Neural cell (in vitro differentiated cells): ENCODE measurements around the gene FBXL17. TPM values are rescaled to one million over a fixed set of nuclear protein-coding genes. Genes with fewer than 3 reads are reported as not detected.

Experiments
- H2AFZ ChIP-seq: fragments of 200-600, 300-800 bp; sonication (generic), shearing (Covaris generic); 2 replicates; pipeline ENCODE4 v1.6.0; 2014; ENCODE audit warnings: low read depth, mild to moderate bottlenecking, antibody characterized with exemption, low read length, moderate library complexity
- H3F3A ChIP-seq: fragments of 200-600 bp; shearing (Covaris generic); 2 replicates; pipeline ENCODE4 v1.6.1; 2016; ENCODE audit warnings: mild to moderate bottlenecking, moderate library complexity, mixed read lengths, antibody characterized with exemption, low read length; ENCODE audit not compliant: insufficient read depth, poor library complexity, severe bottlenecking
- H3K27ac ChIP-seq: fragments of 200-600, 300-800 bp; sonication (generic), shearing (Covaris generic); 2 replicates; pipeline ENCODE4 v1.5.1; 2014; ENCODE audit warnings: mild to moderate bottlenecking, low read length, moderate library complexity
- H3K27me3 ChIP-seq: fragments of 300-800, 200-600 bp; sonication (generic), shearing (Covaris generic); 2 replicates; pipeline ENCODE4 v1.6.0; 2014; ENCODE audit warnings: mild to moderate bottlenecking, low read depth, low read length, moderate library complexity; ENCODE audit not compliant: insufficient read depth
- H3K36me3 ChIP-seq: fragments of 300-800, 200-600 bp; sonication (generic), shearing (Covaris generic); 2 replicates; pipeline ENCODE4 v1.5.1; 2014; ENCODE audit warnings: mild to moderate bottlenecking, antibody characterized with exemption, low read length, moderate library complexity; ENCODE audit not compliant: insufficient read depth
- H3K4me2 ChIP-seq: fragments of 300-800, 200-600 bp; sonication (generic), shearing (Covaris generic); 2 replicates; pipeline ENCODE4 v1.6.0; 2014; ENCODE audit warnings: mild to moderate bottlenecking, low read length
- H3K4me3 ChIP-seq: fragments of 300-800, 200-600 bp; sonication (generic), shearing (Covaris generic); 2 replicates; pipeline ENCODE4 v1.5.1; 2014; ENCODE audit warnings: mild to moderate bottlenecking, low read length, moderate library complexity
- H3K79me2 ChIP-seq: fragments of 200-600 bp; shearing (Covaris generic); replicated peaks from 2 replicates; pipeline ENCODE4 v1.6.0; 2014; ENCODE audit warnings: mild to moderate bottlenecking, low read length, moderate library complexity; ENCODE audit not compliant: insufficient read depth
- H3K9ac ChIP-seq: fragments of 300-800, 200-600 bp; sonication (generic), shearing (Covaris generic); 2 replicates; pipeline ENCODE4 v1.6.1; 2016; ENCODE audit warnings: mild to moderate bottlenecking, low read length, mixed read lengths
- H3K9me2 ChIP-seq: fragments of 200-600 bp; shearing (Covaris generic); 2 replicates; pipeline ENCODE4 v1.6.1; 2016; ENCODE audit warnings: mild to moderate bottlenecking, low read length, mixed read lengths; ENCODE audit not compliant: insufficient read depth
- H3K9me3 ChIP-seq: fragments of 200-600, 300-800 bp; sonication (generic), shearing (Covaris generic); 2 replicates; pipeline ENCODE4 v1.6.1; 2016; ENCODE audit warnings: mild to moderate bottlenecking, mixed run types, low read length, moderate library complexity, mixed read lengths
- H4K20me1 ChIP-seq: fragments of 200-600 bp; shearing (Covaris generic); 2 replicates; pipeline ENCODE4 v1.6.1; 2016; ENCODE audit warnings: mild to moderate bottlenecking, mixed run types; ENCODE audit not compliant: insufficient read depth
- CTCF ChIP-seq: fragments of 450-650 bp; IDR thresholded peaks from 2 replicates; pipeline ENCODE4 v1.5.1; 2014; ENCODE audit warnings: antibody characterized with exemption, mild to moderate bottlenecking, moderate library complexity; ENCODE audit not compliant: poor library complexity, severe bottlenecking
- EP300 ChIP-seq: fragments of 450-650 bp; conservative IDR thresholded peaks from 2 replicates; pipeline ENCODE4 v1.6.1; 2014; ENCODE audit warnings: antibody characterized with exemption, mild to moderate bottlenecking, moderate library complexity; ENCODE audit not compliant: poor library complexity, severe bottlenecking
- EZH2 ChIP-seq: fragments of 200-600, 300-800 bp; shearing (Covaris generic), sonication (generic); IDR thresholded peaks from 2 replicates; pipeline ENCODE4 v1.6.1; 2014; ENCODE audit warnings: antibody characterized with exemption, low read length, borderline replicate concordance, mild to moderate bottlenecking; ENCODE audit not compliant: insufficient read depth, poor library complexity, severe bottlenecking
- MXI1 ChIP-seq: fragments of 450-650 bp; conservative IDR thresholded peaks from 2 replicates; pipeline ENCODE4 v1.6.1; 2014; ENCODE audit warnings: antibody characterized with exemption, mild to moderate bottlenecking; ENCODE audit not compliant: poor library complexity, severe bottlenecking
- POLR2AphosphoS5 ChIP-seq: IDR thresholded peaks from 2 replicates; pipeline ENCODE4 v1.6.1; 2012
- RAD21 ChIP-seq: fragments of 450-650 bp; conservative IDR thresholded peaks from 2 replicates; pipeline ENCODE4 v1.6.1; 2014; ENCODE audit warnings: antibody characterized with exemption, mild to moderate bottlenecking, moderate library complexity
- REST ChIP-seq: IDR thresholded peaks from 2 replicates; pipeline ENCODE4 v1.6.1; 2012; ENCODE audit warnings: borderline replicate concordance
- SMC3 ChIP-seq: fragments of 450-650 bp; conservative IDR thresholded peaks from 2 replicates; pipeline ENCODE4 v1.6.1; 2014; ENCODE audit warnings: antibody characterized with exemption, mild to moderate bottlenecking, moderate library complexity; ENCODE audit not compliant: poor library complexity
- TAF1 ChIP-seq: IDR thresholded peaks from 2 replicates; pipeline ENCODE4 v1.6.1; 2012; ENCODE audit warnings: low read depth
- polyA plus RNA-seq: library from polyadenylated mRNA; depleted of rRNA; stranded (reverse); fragments of >200 nt; gene quantifications from 2 replicates; pipeline ENCODE4 v1.2.3, GENCODE V29; 2014

Gene FBXL17
- polyA plus RNA-seq, 1 donor from 2014 or later: 19.6 TPM

GRCh38 chr5:107925200-107925599 is 456.7 kb downstream of the FBXL17 start:
- no peaks in the 10 kb centered on the region for H3K79me2 ChIP-seq
- TF ChIP-seq POLR2AphosphoS5: no peak
- no peak for TF ChIP-seq SMC3
- TF ChIP-seq EZH2: no peak
- TF ChIP-seq TAF1: no peak
- no peaks in the 10 kb centered on the region for H4K20me1 ChIP-seq
- H3K9me2 ChIP-seq: no peaks in the 10 kb centered on the region
- H2AFZ ChIP-seq: no peak overlapping the region
- H3K9ac ChIP-seq: no peak overlapping the region
- no peak overlapping the region for H3K4me3 ChIP-seq
- H3K9me3 ChIP-seq: no peaks in the 10 kb centered on the region
- no peaks in the 10 kb centered on the region for H3K36me3 ChIP-seq
- no peak overlapping the region for H3K4me2 ChIP-seq
- no peak overlapping the region for H3K27ac ChIP-seq
- H3K27me3 ChIP-seq: no peaks in the 10 kb centered on the region
- H3F3A ChIP-seq: no peaks in the 10 kb centered on the region

GRCh38 chr5:107919969-107920368 is 461.9 kb downstream of the FBXL17 start:
- H2AFZ ChIP-seq: no peak overlapping the region
- H3K27ac ChIP-seq: no peak overlapping the region
- H3K9ac ChIP-seq: no peak overlapping the region
- H3K9me3 ChIP-seq: no peaks in the 10 kb centered on the region
- no peaks in the 10 kb centered on the region for H3K79me2 ChIP-seq
- TF ChIP-seq SMC3: no peak
- TF ChIP-seq EP300: no peak
- no peak for TF ChIP-seq MXI1
- no peak for TF ChIP-seq CTCF
- no peak for TF ChIP-seq TAF1
- TF ChIP-seq RAD21: no peak
- no peak for TF ChIP-seq REST
- TF ChIP-seq POLR2AphosphoS5: no peak
- TF ChIP-seq EZH2: no peak
- no peaks in the 10 kb centered on the region for H3F3A ChIP-seq
- no peak overlapping the region for H3K4me3 ChIP-seq
- H3K36me3 ChIP-seq: no peaks in the 10 kb centered on the region
- no peaks in the 10 kb centered on the region for H4K20me1 ChIP-seq
- no peak overlapping the region for H3K4me2 ChIP-seq
- no peaks in the 10 kb centered on the region for H3K9me2 ChIP-seq
- H3K27me3 ChIP-seq: no peaks in the 10 kb centered on the region

GRCh38 chr5:107919361-107919760 is 462.5 kb downstream of the FBXL17 start:
- H4K20me1 ChIP-seq: no peaks in the 10 kb centered on the region
- no peaks in the 10 kb centered on the region for H3K79me2 ChIP-seq
- no peaks in the 10 kb centered on the region for H3K9me3 ChIP-seq
- H2AFZ ChIP-seq: no peak overlapping the region
- no peaks in the 10 kb centered on the region for H3K36me3 ChIP-seq
- no peaks in the 10 kb centered on the region for H3F3A ChIP-seq
- H3K27ac ChIP-seq: no peak overlapping the region
- TF ChIP-seq RAD21 (no peak), POLR2AphosphoS5 (no peak), TAF1 (no peak), SMC3 (no peak), CTCF (no peak), REST (no peak), EZH2 (no peak), EP300 (no peak), MXI1 (no peak)
- no peaks in the 10 kb centered on the region for H3K27me3 ChIP-seq
- H3K4me2 ChIP-seq: no peak overlapping the region
- H3K4me3 ChIP-seq: no peak overlapping the region
- no peaks in the 10 kb centered on the region for H3K9me2 ChIP-seq
- no peak overlapping the region for H3K9ac ChIP-seq
